GM06990 (cell line): Measurements from ENCODE around the gene FBXO31.
A peak's percentile ranks its signal among the peaks of the same experiment; 100 is the strongest.

ENCODE experiments used
- DNase-seq: peaks from one replicate; pipeline ENCODE4 v3.0.0-alpha.2; 2011; ENCODE audit not compliant: insufficient read length; ENCODE audit errors: extremely low read depth
- H3K27me3 ChIP-seq: replicated peaks from 2 replicates; pipeline ENCODE4 v1.6.0; 2011; ENCODE audit warnings: low read length; ENCODE audit not compliant: control insufficient read depth, insufficient read depth
- H3K36me3 ChIP-seq: 2 replicates; pipeline ENCODE4 v1.5.1; 2011; ENCODE audit warnings: low read length; ENCODE audit not compliant: control insufficient read depth, insufficient read depth
- H3K4me3 ChIP-seq: replicated peaks from 2 replicates; pipeline ENCODE4 v1.5.1; 2011; ENCODE audit warnings: low read depth, mild to moderate bottlenecking, control low read depth, low read length
- TF ChIP-seq, protein P1 (sequence below): IDR thresholded peaks from 2 replicates; pipeline ENCODE4 v1.5.1; 2011; ENCODE audit warnings: low read length, control low read depth, mild to moderate bottlenecking, inconsistent platforms; ENCODE audit not compliant: insufficient read depth, poor library complexity, severe bottlenecking

The FBXO31 gene

DNA sequence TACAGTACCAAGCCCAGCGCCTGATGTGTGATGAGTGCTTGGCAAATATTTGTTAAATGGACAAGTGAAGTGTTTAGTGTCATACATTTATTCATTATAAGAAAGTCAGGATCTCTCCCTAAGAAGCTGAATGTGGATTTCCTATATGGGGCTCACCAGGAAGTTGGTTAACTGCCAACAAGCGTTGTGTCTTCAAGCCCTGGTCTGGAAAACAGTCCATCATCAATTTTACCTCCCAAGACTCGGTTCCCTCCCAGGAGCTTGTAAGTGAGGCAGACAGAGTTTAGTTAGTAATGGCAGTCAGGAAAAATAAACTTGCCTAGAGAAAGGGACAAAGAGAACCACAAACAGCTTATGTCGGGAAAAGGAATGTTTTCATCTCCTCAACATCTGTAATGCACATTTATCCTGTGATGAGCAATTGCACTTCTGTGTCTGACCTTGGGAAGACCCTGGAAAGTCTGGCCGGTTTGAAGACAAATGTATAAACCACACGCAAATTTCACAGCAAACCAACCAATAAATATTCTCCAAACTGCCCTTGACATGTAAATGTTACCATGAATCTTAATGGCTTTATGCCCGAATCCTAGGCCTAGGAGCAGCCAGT is 94.7 kb downstream of the FBXO31 start:
- TF ChIP-seq, protein P1, sequence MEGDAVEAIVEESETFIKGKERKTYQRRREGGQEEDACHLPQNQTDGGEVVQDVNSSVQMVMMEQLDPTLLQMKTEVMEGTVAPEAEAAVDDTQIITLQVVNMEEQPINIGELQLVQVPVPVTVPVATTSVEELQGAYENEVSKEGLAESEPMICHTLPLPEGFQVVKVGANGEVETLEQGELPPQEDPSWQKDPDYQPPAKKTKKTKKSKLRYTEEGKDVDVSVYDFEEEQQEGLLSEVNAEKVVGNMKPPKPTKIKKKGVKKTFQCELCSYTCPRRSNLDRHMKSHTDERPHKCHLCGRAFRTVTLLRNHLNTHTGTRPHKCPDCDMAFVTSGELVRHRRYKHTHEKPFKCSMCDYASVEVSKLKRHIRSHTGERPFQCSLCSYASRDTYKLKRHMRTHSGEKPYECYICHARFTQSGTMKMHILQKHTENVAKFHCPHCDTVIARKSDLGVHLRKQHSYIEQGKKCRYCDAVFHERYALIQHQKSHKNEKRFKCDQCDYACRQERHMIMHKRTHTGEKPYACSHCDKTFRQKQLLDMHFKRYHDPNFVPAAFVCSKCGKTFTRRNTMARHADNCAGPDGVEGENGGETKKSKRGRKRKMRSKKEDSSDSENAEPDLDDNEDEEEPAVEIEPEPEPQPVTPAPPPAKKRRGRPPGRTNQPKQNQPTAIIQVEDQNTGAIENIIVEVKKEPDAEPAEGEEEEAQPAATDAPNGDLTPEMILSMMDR: no peak
- DNase-seq: no peak
- H3K4me3 ChIP-seq: no peak overlapping the region

DNA sequence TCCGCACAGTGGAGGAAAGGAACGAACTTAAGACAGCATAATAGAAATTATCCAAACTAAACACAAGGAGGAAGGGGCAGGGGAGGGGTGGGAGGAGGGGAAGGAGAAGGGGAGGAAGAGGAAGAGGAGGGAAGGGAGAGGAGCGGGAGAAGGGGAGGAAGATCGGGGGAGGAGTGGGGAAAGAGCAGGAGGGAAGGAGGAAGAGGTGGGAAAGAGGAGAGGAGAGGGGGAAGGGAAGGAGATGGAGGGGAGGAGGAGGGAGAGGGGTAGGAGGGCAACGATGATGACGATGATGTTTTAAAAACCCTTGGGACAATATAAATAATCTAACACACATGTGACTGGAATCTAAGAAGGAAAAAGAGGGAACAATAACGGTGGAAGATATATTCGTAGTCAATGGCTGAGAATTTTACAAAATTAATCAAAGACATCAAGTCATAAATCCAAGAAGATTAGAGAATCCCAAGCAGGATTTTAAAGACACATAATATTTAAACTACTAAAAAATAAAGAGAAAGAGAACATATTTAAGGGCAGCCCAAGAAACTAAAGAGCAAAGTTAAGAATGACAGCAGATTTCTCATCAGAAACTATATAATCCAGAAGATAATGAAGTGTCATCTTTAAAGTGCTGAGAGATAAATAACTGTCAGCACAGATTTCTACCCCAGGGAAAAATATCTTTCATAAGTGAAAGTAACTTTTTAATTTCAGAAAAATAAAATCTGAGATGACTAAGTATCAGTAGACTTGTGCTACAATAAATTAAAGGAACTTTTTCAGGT is 96.5 kb downstream of the FBXO31 start:
- H3K4me3 ChIP-seq: no peak overlapping the region
- DNase-seq: no peak
- no peaks in the 10 kb centered on the region for H3K27me3 ChIP-seq
- TF ChIP-seq, protein P1: no peak
- no peaks in the 10 kb centered on the region for H3K36me3 ChIP-seq

More for the DNA sequence above, 94.7 kb downstream of the FBXO31 start:
- Histone ChIP-seq H3K36me3 (no peaks in the 10 kb centered on the region), H3K27me3 (no peaks in the 10 kb centered on the region)

DNA sequence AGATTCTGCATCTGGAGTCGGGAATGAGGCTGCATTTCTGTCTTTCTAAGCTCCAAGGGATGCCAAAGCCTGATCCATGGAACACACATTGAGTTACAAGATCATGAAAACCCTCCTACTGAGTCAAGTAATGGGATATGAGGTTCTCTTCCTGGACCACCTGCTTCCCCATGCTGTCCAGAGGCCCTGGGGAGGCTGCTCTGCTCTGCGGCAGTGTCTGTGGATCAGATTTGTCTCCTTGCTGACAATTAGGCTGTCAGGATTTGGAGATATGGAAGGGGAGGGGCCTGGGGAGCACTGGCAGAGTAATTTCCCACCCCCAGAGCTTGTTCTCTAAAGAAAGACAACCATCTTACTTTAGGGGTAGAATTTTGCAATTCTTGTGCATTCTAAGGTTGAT is 99.4 kb downstream of the FBXO31 start:
- Histone ChIP-seq H3K4me3 (no peak overlapping the region), H3K36me3 (no peaks in the 10 kb centered on the region), H3K27me3 (no peaks in the 10 kb centered on the region)
- no peak for DNase-seq
- TF ChIP-seq, protein P1: no peak

DNA sequence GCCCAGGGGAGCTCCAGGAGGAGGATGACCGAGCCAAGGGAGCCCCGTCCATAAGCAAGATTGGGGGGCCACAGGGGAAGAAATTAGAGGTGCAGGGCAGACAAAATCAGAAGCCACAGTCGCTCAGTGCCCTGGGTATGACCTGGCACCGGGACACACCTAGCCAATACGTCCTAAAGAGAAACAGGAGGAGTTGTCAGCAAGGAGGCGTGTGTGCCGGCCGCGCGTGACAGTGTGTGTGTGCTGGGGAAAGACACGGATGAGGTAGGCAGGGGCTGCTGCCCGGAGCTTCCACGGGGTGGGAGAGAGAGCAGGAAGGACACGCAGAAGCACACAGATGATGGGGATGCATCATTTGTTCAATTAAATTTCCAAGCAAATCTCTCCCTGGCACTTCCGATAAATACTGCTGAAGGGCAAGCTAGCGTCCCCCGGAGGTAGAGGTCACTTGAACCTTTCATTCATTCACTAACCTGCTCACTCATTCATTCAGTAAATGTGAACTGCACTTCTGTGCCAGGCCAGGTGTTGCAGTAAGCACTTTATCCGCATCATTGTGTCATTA is 104.4 kb downstream of the FBXO31 start:
- TF ChIP-seq, protein P1: no peak
- no peak for DNase-seq
- no peak overlapping the region for H3K4me3 ChIP-seq
- no peaks in the 10 kb centered on the region for H3K36me3 ChIP-seq
- no peaks in the 10 kb centered on the region for H3K27me3 ChIP-seq

DNA sequence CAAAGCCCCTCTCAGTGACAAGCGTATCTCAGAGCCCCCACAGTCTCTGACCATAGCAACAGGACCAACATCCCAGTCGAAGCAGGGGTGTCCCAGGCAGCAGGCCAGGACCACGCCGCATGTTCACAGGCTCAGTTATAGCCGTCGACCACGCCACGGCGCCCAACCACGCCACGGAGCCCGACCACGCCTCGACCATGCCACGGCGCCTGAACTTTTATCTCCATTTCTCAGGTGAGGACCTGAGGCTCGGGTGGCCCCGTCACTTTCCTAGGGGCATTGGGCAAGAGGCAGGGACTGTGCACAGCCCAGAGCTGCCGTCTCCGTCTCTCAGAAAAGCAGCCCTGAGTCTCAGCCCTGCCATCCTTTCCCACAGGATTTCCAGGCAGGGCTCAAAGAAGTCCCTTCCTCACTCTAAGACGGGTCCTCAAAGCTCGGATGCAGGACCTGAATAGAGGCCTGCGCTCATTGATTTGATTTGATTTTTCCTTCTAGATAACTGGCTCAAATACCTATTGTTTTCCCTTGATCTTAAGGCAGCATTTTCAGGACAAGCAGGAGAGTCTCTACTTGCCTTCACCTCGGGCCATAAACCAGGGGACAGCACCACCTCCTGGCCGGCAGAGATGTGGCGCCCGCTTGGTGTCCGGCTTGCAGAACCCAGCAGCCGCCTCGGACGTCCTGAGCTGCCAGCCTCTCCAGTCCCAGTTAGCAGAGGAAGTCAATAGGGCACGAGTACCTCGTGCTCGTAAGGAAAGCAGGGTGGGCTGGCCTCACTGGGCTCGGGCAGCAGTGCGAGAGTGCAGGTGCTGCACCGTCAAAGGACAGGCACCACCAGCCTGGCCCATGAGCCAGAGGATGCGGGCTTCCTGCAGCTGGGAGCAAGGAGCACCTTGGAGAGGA is 105.1 kb downstream of the FBXO31 start:
- H3K4me3 ChIP-seq: no peak overlapping the region
- TF ChIP-seq, protein P1: peak; percentile 83
- DNase-seq: peak; percentile 39

More for the DNA sequence above, 105.1 kb downstream of the FBXO31 start:
- Histone ChIP-seq H3K27me3 (no peaks in the 10 kb centered on the region), H3K36me3 (no peaks in the 10 kb centered on the region)
